Breast epithelium (tissue), 4 donors: ENCODE data around the gene SLC16A13. TPM values are rescaled to one million over a fixed set of nuclear protein-coding genes. Genes with fewer than 3 reads are reported as not detected.

Source experiments
- DNase-seq, 2 donors: peaks; one replicate each; pipeline ENCODE4 v3.0.0-alpha.2; 2019; ENCODE audit warnings: low spot score in 2 of 2
- H3K27ac ChIP-seq, 2 donors: fragments of 200-600 bp; sonication (generic) in 1 of 2; one replicate each; pipeline ENCODE4 v1.5.1; 2016 to 2019; ENCODE audit warnings: mild to moderate bottlenecking in 1 of 2
- H3K27me3 ChIP-seq, 2 donors: fragments of 200-600 bp; sonication (generic) in 1 of 2; one replicate each; pipeline versions ENCODE4 v1.5.1 to v1.6.0; 2017 to 2019; ENCODE audit warnings: control low read depth in 1 of 2, mild to moderate bottlenecking in 1 of 2
- H3K36me3 ChIP-seq: fragments of 200-600 bp; one replicate; pipeline ENCODE4 v1.5.1; 2019
- H3K4me1 ChIP-seq, 2 donors: fragments of 200-600 bp; sonication (generic); one replicate each; pipeline ENCODE4 v1.5.1; 2016 to 2019; ENCODE audit warnings: control low read depth in 1 of 2
- H3K4me3 ChIP-seq, 3 donors: fragments of 200-600 bp; sonication (generic); 1 replicate in 2 of 3; 2 replicates in 1 of 3; pipeline ENCODE4 v1.5.1; 2016 to 2019; ENCODE audit warnings: mild to moderate bottlenecking in 3 of 3, moderate library complexity in 2 of 3
- H3K9me3 ChIP-seq, 2 donors: fragments of 200-600 bp; sonication (generic) in 1 of 2; one replicate each; pipeline ENCODE4 v1.5.1; 2016 to 2019; ENCODE audit warnings: control low read depth in 1 of 2
- POLR2A ChIP-seq: fragments of 450-650 bp; IDR thresholded peaks from one replicate; pipeline ENCODE4 v1.6.1; 2016; ENCODE audit warnings: antibody characterized with exemption, mild to moderate bottlenecking, moderate library complexity
- POLR2AphosphoS5 ChIP-seq, 3 donors: sonication (generic); formaldehyde crosslinking; IDR thresholded peaks; one replicate each; pipeline ENCODE4 v1.6.1; 2017; ENCODE audit warnings: antibody characterized with exemption in 3 of 3
- intact Hi-C: fragments of 100-400 bp; cut with DNase I; formaldehyde crosslinking; loops from one replicate; pipeline ENCODE4 v1.15.1; 2023; ENCODE audit warnings: low total_unique reads
- total RNA-seq, 3 donors: library from RNA; depleted of rRNA; stranded (reverse); fragments of >200 nt; gene quantifications; one replicate each; pipeline ENCODE4 v1.1.0, GENCODE V29; 2016
- TF ChIP-seq, protein P1 (sequence below), 3 donors: fragments of 450-650 bp; IDR thresholded peaks; one replicate each; pipeline ENCODE4 v1.5.1; 2016 to 2017; ENCODE audit warnings: antibody characterized with exemption in 3 of 3, mild to moderate bottlenecking in 3 of 3, moderate library complexity in 3 of 3

SLC16A13 gene
- total RNA-seq, 3 donors from 2014 or later = 0.32 to 3.5 (median 2.6) TPM

DNA sequence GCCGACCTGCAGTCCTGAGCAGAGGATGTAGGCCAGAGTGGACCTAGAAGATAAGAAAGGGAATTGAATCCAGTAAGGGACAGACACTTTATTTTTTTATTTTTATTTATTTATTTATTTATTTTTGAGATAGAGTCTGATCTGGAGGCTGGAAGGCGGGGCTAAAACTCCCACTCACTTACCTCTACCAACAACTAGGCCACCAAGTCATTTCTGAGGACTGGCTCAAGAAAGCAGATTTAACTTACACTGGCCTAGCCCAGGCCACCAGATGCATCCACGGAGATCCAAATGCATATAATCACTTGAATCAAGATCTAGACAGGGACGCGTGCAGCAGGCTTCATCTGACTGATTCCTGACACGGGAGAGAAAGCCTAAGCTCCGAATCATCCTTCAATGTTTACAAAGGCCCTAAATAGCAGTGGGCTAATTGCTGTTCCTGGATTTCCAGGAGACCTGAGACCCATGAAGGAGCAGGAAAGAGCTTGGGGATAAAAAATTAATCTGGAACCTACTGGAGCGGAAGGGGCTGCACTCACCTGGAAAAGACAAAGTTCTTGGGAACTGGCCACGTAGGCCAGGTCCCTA is 41.1 kb upstream of the SLC16A13 start:
- Histone ChIP-seq H3K9me3 (no peaks in the 10 kb centered on the region), H3K27ac (no peak overlapping the region), H3K36me3 (peaks cover 8% of the 10 kb centered on the region), H3K27me3 (no peaks in the 10 kb centered on the region), H3K4me3 (no peak overlapping the region), H3K4me1 (peaks cover 0 to 6% of the 10 kb centered on the region in 2 donors)
- intact Hi-C loops = no loop called here
- TF ChIP-seq POLR2A = no peak
- TF ChIP-seq POLR2AphosphoS5 (IDR thresholded peaks at IDR 0.05) = no peak
- TF ChIP-seq, protein P1, sequence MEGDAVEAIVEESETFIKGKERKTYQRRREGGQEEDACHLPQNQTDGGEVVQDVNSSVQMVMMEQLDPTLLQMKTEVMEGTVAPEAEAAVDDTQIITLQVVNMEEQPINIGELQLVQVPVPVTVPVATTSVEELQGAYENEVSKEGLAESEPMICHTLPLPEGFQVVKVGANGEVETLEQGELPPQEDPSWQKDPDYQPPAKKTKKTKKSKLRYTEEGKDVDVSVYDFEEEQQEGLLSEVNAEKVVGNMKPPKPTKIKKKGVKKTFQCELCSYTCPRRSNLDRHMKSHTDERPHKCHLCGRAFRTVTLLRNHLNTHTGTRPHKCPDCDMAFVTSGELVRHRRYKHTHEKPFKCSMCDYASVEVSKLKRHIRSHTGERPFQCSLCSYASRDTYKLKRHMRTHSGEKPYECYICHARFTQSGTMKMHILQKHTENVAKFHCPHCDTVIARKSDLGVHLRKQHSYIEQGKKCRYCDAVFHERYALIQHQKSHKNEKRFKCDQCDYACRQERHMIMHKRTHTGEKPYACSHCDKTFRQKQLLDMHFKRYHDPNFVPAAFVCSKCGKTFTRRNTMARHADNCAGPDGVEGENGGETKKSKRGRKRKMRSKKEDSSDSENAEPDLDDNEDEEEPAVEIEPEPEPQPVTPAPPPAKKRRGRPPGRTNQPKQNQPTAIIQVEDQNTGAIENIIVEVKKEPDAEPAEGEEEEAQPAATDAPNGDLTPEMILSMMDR (IDR thresholded peaks at IDR 0.05) = no peak
- no peak for DNase-seq

DNA sequence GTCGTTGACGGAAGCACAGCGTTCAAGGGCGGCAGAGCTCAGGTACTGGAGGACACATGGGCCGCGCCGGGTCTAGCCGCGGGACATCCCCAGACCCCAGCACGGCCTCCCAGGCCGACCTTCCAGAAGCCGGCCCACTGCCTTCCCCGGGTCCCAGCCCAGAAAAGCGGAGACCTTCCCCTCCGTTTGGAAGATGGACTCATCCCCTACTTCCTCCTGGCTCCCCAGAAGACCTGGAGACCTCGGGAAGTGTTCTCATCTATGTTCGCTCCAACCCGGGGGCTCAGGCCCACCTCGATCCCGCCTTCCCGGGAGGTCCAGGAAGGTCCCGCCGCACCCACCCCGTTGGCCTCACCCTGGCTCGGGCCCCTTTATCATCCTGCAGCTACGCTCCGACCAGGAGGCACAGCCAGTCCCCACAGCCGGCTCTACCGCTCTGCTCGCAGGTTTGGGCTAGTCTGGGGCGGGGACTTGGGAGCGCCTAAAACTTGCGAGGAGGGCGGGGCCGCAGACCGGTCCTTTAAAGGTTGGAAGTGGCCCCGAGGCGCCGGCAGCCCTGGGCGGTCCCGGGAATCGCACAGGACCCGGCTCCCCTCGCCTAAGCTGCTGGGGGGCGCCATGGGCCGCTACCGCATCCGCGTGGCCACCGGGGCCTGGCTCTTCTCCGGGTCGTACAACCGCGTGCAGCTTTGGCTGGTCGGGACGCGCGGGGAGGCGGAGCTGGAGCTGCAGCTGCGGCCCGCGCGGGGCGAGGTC is 40.1 kb upstream of the SLC16A13 start, which contains the start of gene ALOX12:
TSS of gene ALOX12 (plus strand) at position 550 of the 756 bp plus-strand sequence. CDS start at position 619, 69 bp downstream.
- Histone ChIP-seq H3K36me3 (peaks cover 8% of the 10 kb centered on the region), H3K27me3 (no peaks in the 10 kb centered on the region), H3K27ac (no peak within 1 kb of the TSS), H3K4me3 (peak within 1 kb of the TSS; percentile 21 to 66 (median 47)), H3K4me1 (peaks cover 0 to 6% of the 10 kb centered on the region in 2 donors), H3K9me3 (no peaks in the 10 kb centered on the region)
- intact Hi-C loops = no loop called here
- TF ChIP-seq POLR2AphosphoS5 (IDR thresholded peaks at IDR 0.05) (no peak), POLR2A (no peak)
- TF ChIP-seq, protein P1 (IDR thresholded peaks at IDR 0.05) = no peak
- DNase-seq = peak in 1 of 2 donors; percentile 56

DNA sequence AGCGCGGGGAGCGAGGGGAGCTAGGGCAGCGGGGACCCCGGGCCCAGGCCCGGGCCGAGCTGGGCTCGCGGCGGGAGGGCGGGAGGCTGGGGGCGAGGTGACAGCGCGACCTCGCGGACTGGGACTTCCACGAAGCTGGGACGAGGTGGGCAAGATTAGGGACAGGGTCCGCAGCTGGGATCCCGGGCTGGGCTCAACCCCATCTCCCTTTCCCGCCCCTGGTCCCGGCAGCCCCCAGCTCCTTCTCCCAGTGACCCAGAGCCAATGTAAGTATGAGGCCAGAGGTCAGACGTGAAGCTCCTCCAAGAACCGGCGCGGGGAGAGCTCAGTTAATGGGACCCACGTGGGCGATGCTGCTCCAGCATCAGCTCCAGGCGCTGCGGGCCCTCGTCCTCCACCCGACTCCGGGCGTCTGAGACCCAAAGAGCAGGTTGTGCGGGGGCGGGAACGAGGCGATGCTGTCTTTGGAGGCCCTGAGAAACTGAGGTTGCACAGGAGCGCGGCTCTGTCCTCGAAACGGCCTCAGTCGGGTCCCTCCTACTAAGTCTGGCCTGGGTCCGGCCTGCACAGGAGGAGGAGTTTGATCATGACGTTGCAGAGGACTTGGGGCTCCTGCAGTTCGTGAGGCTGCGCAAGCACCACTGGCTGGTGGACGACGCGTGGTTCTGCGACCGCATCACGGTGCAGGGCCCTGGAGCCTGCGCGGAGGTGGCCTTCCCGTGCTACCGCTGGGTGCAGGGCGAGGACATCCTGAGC is 39.4 kb upstream of the SLC16A13 start:
- Histone ChIP-seq H3K27ac (no peak overlapping the region), H3K36me3 (peaks cover 8% of the 10 kb centered on the region), H3K4me3 (peak overlapping the region; percentile 21 to 66 (median 47)), H3K9me3 (no peaks in the 10 kb centered on the region), H3K27me3 (no peaks in the 10 kb centered on the region), H3K4me1 (peaks cover 0 to 6% of the 10 kb centered on the region in 2 donors)
- TF ChIP-seq POLR2A (no peak), POLR2AphosphoS5 (IDR thresholded peaks at IDR 0.05) (no peak)
- TF ChIP-seq, protein P1 (IDR thresholded peaks at IDR 0.05) = no peak
- intact Hi-C loops = no loop called here
- DNase-seq = no peak

DNA sequence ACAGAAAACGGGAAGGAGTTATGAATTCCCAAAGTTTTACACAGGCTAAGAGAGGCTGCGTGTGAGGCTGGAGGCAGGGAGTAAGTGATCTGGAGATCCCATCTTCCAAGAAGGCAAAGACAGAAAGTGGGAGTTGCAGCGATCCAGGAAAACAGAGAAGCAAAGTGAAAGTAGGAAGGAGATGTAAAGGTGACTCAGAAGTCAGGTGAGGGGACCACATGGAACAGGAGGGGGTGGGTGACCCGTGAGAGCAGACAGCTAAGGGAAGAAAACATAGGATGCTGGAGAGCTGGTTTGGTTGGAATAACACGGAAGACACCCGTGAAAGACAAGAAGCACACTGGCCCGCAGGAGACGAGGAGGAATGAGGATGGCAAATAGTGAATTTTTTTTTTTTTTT is 38.6 kb upstream of the SLC16A13 start:
- Histone ChIP-seq H3K4me3 (no peak overlapping the region), H3K27ac (no peak overlapping the region), H3K36me3 (peaks cover 8% of the 10 kb centered on the region), H3K9me3 (no peaks in the 10 kb centered on the region), H3K4me1 (peaks cover 0 to 6% of the 10 kb centered on the region in 2 donors), H3K27me3 (no peaks in the 10 kb centered on the region)
- DNase-seq = no peak
- intact Hi-C loops = no loop called here
- TF ChIP-seq POLR2AphosphoS5 (IDR thresholded peaks at IDR 0.05) (no peak), POLR2A (no peak)
- TF ChIP-seq, protein P1 (IDR thresholded peaks at IDR 0.05) = no peak
